Erythroblast (primary cell): Measurements from ENCODE around the gene RYR1.

ENCODE experiments used
- GATA1 ChIP-seq: IDR thresholded peaks from 2 replicates; pipeline ENCODE4 v1.6.1; 2011; ENCODE audit warnings: low read depth, mild to moderate bottlenecking, control low read depth, low read length, moderate library complexity
- POLR2A ChIP-seq: IDR thresholded peaks from 2 replicates; pipeline ENCODE4 v1.6.1; 2011; ENCODE audit warnings: mild to moderate bottlenecking, low read length

- TF ChIP-seq POLR2A, result no peak
- no peak for TF ChIP-seq GATA1
Measured at GRCh38 chr19:38429055-38429810, 4.3 kb upstream of the RYR1 start.
